GM19023 (cell line): Measurements from ENCODE around the gene BSCL2.
"Not testable (repeated sequence)": the region's sequence is repeated elsewhere in the genome, so short reads cannot be mapped to it uniquely, and the experiment has no call there.

Experiments
- ATAC-seq: cut with Tn5 transposase; IDR thresholded peaks from one replicate; pipeline ENCODE4 v1.9.1; 2021; ENCODE audit warnings: mild to moderate bottlenecking, moderate library complexity; ENCODE audit not compliant: unreplicated experiment

The BSCL2 gene

DNA sequence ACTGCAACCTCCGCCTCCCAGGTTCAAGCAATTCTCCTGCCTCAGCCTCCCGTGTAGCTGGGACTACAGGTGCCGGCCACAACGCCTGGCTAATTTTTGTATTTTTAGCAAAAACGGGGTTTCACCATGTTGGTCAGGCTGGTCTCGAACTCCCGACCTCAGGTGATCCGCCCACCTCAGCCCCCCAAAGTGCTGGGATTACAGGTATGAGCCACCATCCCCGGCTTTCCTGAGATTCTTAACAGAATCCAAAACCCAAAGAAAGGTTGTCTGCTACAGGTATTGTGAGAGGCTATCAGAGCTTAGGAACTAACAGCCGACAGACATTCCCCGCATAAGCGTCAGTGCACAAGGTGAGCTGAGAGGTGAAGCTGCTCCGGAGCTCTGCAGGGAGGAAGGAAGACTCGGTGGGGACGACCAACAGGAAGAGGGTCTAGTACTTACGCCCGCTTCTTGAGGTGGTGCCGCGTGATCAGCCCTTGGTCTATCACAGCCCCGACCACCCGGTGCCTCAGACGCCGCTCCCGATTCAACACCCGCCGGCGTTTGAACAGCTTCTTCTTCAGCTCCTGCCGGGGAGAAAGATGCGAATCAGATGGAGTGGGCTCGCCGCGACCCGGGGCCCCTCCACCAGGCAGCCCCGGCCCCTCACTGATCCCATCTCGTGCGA is 42.7 kb downstream of the BSCL2 start:
- ATAC-seq: peak; percentile 43

- ATAC-seq: no peak
These were observed 50.3 kb downstream of the BSCL2 start for GRCh38 chr11:62656796-62657429.

GRCh38 chr11:62654297-62654696 is 52.9 kb downstream of the BSCL2 start:
- no peak for ATAC-seq

DNA sequence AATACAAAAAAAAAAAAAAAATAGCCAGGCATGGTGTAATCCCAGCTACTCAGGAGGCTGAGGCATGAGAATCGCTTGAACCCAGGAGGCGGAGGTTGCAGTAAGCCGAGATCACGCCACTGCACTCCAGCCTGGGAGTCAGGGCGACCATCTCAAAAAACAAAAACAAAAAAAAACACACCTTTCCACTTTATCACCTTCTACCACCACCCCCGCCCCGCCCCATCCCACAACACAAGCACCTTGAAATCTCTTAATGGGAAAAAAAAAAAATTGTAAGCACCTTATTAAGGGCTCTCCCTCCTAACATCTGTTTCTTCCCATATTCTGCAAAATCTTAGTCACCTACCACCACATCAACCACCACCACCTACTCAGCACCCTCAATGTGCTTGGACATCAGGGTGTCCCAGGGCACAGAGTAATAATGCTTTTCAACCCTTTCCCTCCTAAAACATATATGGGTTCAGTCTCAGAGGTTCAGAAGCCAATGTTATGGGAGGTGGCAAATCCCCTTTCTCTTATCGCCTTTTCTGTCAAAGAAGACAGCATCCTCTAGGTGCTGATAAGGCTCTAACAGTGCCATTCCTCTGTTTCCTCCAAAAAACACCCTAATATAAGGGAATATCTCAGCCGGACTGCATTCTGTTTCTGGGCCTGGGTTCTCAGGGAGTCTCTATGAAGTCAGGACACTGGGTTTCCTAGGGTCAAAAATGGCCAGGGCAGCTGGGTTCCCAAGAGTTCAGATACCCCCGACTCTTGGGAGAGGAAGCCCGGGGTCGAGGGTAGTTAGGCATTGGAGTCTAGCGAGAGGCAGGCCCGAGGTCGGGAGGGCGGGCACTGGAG is 54.8 kb downstream of the BSCL2 start:
- ATAC-seq: no peak

DNA sequence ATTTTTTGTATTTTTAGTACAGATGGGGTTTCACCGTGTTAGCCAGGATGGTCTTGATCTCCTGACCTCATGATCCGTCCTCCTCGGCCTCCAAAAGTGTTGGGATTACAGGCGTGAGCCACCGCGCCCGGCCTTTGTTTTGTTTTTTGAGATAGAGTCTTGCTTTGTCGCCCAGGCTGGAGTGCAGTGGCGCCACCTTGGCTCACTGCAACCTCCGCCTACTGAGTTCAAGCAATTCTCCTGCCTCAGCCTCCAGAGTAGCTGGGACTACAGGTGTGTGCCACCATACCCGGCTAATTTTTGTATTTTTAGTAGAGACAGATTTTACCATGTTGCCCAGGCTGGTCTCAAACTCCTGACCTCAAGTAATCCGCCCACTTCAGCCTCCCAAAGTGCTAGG is 56.9 kb downstream of the BSCL2 start:
- ATAC-seq: not testable (repeated sequence)

DNA sequence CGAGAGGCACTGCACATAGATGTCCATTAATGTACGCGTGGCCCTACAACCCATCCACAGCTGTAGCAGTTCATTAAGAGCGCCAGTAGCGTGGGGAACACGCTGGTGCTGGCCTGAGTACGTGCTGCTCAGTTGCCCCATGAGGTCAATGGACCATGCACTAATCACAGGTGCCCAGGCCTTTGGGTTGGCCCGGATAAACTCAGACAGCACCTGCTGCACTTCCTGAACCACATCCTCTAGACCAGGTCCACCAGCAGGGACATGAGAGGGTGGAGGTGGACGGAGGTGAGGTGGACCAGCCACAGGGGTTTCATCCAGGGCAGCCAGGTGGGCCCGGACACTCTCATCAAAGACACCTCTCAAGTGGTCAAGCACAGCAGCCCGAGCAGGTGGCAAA is 57.7 kb downstream of the BSCL2 start:
- ATAC-seq: no peak

DNA sequence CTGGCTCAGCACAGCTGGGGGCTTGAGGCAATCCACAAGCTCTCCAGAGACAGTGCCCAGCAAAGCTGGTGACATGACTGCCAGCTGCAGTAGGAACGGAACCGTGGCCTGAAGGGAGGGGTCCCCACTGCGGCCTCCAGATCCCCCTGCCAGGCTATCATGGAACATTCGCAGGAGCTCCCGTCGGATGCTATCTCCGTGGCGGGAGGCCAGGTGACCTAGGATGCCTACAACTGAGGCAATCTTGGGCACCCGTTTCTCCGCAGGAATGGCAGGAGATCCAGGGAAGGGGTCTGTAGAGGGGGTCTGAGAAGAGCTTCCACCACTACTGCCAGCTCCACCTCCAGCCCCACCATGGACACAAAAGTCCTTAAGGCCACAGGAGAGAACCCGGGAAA is 58.3 kb downstream of the BSCL2 start:
- ATAC-seq: no peak

GRCh38 chr11:62648185-62648966 is 58.8 kb downstream of the BSCL2 start:
- ATAC-seq: no peak

DNA sequence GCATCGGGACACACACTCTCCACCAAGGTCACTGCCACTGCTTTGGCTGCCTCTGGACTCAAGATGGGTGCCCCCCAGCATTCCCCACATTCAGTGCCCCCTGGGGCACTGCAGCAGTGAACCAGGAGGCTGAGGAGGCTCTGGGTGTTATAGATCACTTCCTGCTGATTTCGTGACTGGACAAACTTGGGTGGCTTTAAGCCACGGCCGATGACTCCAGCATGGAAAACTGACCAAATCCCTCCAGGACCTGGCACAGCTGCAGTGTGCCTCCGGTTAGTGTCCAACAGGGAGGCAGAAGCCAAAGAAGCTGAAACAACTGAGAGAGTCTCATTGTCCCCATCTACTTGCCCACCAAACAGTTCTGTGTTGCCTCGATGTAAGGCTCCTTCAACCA is 59.6 kb downstream of the BSCL2 start:
- no peak for ATAC-seq

GRCh38 chr11:62646825-62647608 is 60.2 kb downstream of the BSCL2 start:
- no peak for ATAC-seq

- ATAC-seq: peak; percentile 91
These were observed 61.0 kb downstream of the BSCL2 start, which contains the start of gene GANAB for GRCh38 chr11:62645946-62646824. Gene GANAB, minus strand, starts transcription at chr11:62646613. Its CDS starts 14 bp downstream, at chr11:62646599.

- no peak for ATAC-seq
These were observed 61.6 kb downstream of the BSCL2 start for GRCh38 chr11:62645671-62645945.

- ATAC-seq: no peak
These were observed 63.0 kb downstream of the BSCL2 start for GRCh38 chr11:62644220-62644619.
